Gastrocnemius medialis (tissue), 4 donors: ENCODE data around the gene ACKR2.

ENCODE experiments used
- CTCF ChIP-seq, 5 experiments: fragments of 450-650 bp in 3 of 5; fragments of 200-600 bp in 2 of 5; sonication (generic) in 2 of 5; IDR thresholded peaks in 4 of 5; conservative IDR thresholded peaks in 1 of 5; 1 replicate in 4 of 5; 2 replicates in 1 of 5; pipeline ENCODE4 v1.5.1; 2016 to 2019; ENCODE audit warnings: antibody characterized with exemption in 5 of 5, mild to moderate bottlenecking in 3 of 5, moderate library complexity in 3 of 5
- POLR2A ChIP-seq, 2 donors: fragments of 450-650 bp; IDR thresholded peaks; one replicate each; pipeline ENCODE4 v1.6.1; 2017; ENCODE audit warnings: antibody characterized with exemption in 2 of 2, mild to moderate bottlenecking in 2 of 2, moderate library complexity in 2 of 2

- no peak for TF ChIP-seq CTCF (IDR thresholded peaks at IDR 0.05 in 4 of 5, conservative IDR thresholded peaks at IDR 0.05 in 1 of 5)
- TF ChIP-seq POLR2A (IDR thresholded peaks at IDR 0.05) = no peak
Observed at GRCh38 chr3:42790714-42791229, 18.5 kb upstream of the ACKR2 start.
